Head of caudate nucleus (tissue), 42 donors: Measurements from ENCODE around the gene LOXL1.
A peak's percentile ranks its signal among the peaks of the same experiment; 100 is the strongest.

ENCODE experiments used
- DNase-seq, 42 donors: peaks; one replicate each; pipeline versions ENCODE4 v3.0.0 to v3.0.0-alpha.2; 2020 to 2021; ENCODE audit warnings: mixed read lengths in 7 of 42
- intact Hi-C: fragments of 100-400 bp; cut with DNase I; formaldehyde crosslinking; loops from one replicate; pipeline ENCODE4 v1.15.0; 2022

LOXL1 gene

DNA sequence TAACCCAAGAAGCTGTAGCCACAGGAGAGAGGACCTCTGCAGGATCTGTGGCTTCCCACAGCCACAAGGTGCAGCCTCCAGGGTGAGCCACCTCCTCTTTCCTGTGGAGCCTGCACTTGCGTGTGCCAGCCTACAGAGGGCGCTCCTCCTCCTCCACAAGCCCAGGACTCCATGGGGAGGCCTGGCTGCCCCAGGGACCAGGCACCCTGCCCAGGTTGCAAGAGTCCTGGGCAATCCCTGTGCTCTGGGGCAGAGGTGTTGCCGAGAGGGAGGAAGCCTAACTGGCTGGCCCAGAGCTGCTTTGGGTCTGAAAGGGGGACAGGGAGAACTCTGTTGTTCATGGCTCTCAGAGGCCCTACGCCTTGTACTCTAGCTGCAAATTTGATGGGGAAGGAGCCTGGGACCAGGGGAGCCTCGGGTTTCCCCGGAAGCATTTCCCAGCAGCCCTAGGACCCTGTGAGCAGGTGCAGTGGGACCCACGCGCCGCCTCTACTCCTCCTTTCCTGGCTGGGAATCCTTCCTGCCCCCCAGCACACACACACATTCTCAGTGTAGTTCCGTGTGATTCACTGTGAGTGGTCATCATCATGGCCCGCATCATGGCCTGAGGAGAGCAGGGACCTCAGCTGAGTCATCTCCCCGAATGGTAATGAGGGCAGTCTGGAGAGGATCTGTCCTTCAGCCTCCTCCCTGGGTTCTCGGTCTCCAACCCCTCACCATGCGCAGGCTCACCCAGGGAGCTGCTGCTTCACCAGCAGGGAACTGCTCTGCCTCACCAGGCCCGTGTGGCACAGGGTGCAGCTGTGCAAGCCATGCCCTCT lies 28.6 kb upstream of the LOXL1 start:
- intact Hi-C loops = no loop called here

DNA sequence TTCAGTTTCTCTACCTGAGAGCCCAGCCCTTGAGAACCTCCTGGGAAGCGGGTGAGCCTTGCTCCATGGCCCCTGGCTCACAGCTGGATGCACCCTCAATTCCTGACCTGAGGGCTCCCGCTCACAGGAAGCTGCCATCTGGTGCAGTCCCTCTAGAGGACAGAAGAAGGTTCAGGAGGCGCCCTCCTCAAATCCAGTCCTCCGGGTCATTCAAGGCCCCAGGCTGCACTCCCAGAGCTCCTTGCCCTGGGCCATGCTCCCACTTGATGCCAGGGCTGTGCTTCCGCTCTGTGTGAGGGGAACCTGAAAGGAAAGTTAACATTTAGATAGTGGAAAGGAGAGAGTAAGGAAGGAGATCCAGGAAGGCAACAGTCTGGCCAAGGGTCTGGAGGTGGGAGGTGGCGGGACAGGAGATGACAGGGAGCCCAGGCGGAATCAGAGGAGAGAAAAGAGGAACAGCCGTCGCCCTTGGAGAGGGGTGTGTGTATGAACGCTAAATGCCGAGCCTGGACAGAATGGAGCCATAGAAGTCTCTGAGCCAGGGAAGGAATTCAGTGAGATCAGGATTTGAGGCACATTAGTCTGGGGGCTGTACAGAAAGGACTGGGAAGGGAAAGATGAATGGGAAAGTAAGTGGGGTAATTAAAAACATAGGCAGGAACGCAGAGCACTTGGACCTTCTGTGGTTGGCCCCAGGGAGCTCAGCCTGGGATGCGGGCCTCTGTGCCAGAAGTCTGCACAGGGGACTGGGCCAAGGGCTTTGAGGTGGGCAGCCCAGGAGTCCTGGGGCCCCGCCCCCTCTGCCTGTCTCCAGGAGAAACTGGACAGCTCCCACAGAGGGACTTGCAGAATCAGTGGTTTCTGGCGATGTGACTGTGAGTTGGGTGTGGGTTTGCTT lies 26.8 kb upstream of the LOXL1 start:
- intact Hi-C loops = no loop called here
- no peak for DNase-seq

More for the DNA sequence above, 28.6 kb upstream of the LOXL1 start:
- peak in 24 of 42 donors; percentile 6 to 54 (median 30) for DNase-seq

DNA sequence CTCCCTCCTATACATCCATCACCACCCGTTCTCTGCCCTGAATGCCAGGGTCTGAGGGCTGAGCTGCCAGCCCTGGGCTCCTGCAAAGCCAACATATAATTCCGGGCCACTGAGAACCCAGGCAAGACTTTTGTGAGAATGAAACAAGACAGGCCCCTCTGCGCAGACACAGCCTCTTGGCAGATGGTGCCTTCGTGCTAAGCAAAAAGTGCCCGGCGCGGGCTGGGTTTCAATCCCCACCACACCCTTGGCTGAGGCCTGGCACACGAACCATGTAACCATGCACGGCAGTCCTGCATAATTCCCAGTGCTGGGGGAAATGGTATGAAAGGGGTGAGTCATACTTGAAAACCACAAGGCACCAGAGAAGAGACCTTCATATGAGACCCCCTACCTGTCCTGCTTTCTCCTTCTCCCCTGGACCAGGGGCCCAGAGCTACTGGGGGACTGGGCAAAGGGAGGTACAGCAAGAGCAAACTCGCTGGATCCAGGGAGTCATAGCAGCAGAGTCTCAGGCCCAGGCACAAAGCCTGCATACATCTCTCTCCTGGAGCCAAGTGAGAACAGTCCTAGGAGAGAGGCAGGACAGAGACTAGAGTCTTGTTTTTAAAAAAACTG lies 26.1 kb upstream of the LOXL1 start:
- intact Hi-C loops = no loop called here
- DNase-seq = no peak

DNA sequence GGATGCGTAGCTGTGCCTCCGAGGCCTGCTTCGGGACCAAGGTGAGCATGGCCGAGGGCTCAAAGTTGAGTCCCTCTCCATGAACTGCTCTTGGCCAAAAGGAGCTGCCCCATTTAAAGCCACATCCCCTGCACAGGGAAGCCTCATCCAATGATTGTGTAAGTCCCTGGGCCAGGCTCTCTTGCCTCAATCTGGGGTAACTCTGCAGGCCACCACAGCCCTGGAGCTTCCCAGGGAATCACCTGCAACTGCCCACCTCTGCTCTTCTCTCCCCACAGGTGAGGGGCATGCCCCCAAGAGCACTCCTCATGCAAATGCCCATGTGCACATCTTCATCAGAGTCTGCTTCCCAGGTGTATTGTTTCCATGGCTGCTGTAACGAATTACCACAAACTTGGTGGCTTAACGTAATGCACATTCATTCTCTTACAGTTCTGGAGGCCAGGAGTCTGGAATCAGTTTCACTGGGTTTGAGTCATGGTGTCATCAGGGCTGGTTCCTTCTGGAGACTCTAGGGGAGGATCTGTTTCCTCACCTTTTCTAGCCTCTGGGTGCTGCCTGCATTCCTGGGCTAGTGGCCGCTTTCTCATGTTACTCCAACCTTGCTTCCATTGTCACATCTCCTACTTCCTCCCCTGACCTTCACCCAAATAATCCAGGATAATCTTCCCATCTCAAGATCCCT lies 25.0 kb upstream of the LOXL1 start:
- intact Hi-C loops = no loop called here
- DNase-seq = no peak

DNA sequence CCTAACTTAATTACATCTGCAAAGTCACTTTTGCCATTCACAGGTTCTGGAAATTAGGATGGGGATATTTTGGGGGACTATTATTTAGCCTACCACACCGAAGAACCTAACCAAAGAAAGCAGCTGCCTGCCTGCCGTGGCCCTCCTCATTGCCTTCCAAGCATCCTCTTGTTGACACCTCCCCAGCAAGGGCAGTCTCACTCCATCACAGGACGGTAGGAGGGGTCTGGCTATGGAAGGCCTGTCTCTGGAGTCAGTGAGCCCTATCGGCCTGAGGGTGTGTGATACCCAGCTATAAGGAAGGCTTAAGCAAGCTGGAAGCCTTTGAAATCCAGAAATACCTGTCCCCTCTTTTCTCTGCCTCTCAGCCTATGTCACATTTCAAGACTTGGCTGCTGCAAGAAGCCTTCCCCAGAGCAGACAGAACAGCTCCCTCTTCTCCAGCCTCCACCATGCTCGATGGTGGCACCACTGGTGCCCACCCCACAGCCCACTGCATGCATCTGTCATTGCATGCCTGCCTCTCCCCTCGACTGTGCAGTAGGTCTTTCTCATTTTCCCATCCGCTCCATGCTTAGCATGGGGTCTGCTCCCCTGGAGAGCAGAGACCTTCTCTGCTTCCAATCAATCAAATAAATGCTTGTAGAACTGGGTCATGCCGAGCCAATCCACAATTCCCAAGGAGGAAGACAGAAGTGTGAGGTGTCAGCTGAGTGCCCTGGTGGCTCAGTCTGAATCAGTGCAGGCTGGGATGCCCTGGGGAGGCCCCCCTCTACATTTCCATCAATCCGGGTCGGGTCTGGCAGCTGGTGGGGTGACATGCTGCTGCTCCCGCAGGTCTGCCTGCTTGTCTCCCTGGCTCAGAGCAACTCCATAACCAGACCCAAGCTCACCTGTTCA lies 23.9 kb upstream of the LOXL1 start:
- DNase-seq = no peak
- intact Hi-C loops = no loop called here

DNA sequence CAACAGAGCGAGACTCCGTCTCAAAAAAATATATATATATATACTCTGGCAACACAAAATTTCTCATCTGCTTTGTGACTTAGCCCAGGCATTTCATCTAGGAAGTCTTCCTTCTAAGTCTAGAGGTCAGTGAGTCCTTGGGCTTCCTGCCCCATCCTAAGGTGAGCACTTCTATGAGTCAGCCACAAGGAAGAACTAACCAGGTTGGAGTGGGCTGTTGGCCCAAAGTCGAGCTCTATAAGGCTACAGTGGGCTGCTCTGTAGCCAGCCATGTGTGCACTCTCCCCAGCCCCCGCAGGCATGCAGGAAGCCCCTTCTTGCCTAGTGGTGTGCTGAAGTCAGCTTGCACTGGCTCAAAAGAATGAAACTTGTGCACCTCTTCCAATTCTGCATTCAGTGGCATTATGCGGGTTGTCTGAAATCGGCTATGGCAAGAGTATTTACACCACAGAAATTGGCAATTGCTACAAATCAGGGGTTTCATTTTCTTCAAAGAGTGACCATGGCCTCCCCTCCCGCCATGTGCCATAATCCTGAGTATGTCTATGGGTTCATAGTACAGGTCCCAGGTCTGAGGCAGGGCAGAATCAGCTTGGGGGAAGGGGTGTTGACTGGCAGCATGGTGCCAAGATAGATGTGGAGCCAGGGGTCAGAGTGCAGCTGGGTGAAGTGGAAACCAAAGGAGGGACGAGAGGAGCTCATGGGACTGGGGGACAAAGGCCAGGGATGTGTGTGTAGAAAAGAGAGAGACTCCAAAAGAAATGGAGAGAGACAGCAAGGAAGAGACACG lies 22.0 kb upstream of the LOXL1 start:
- intact Hi-C loops = no loop called here

DNA sequence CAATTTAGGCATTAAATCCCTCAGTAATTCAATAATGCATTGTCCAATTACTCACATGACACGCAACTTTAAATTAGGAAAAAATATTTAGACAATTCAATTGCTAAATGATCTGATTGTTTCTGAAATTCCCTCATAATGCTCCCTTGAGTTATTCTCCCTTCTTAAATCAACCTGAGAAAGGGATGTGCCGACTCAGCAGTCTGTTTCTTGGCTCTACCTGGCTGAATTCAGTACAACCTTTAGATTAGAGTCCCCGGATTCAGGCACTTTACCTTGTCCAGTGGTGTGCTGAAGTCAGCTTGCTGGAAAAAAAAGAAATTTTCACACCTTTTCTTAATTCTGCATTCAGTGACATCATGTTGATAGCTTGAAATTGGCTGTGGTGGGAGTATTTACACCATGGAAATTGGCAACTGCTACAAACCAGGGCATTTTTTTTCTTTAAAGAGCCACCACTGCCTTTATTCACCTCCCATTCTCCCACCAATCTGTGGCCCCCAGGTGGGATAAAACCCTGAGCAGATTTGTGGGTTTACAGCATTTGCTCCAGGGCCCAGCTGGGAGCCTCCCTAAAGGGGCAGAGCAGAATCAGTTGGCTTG lies 20.9 kb upstream of the LOXL1 start:
- no peak for DNase-seq
- intact Hi-C loops = no loop called here

More for the DNA sequence above, 22.0 kb upstream of the LOXL1 start:
- no peak for DNase-seq

DNA sequence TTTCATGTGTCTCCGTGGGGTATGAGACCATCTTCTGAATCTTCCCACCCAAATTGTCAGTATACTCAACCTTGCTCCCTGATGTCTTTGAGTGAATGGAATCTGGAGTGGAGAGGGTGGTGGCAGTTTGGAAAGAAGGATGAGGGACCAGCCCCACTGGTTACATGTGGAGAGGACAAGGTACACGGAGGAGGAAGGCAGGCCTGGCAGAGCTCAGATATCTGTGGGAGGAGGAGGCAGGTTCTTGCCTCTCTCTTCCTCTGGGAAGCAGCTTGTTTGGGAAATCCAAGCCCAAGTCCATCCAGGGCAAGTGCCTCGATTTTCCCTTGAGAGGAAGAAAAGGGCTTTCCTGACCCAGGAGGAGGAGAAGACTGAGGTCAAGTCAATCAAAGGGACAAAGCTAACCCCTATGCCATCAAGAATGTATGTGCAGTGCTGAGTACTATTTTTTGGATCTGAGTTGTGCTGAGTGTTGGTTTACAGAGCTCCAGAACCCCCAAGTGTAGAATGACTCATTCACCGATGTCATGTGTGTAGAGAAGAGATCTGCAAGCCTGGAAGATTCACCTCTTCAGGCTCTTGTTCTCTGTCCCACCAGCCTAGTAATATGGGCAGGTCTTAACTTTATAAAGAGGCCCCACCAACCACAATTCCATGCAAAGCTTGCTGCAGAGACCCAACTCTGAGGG lies 19.8 kb upstream of the LOXL1 start:
- DNase-seq = no peak
- intact Hi-C loops = no loop called here

DNA sequence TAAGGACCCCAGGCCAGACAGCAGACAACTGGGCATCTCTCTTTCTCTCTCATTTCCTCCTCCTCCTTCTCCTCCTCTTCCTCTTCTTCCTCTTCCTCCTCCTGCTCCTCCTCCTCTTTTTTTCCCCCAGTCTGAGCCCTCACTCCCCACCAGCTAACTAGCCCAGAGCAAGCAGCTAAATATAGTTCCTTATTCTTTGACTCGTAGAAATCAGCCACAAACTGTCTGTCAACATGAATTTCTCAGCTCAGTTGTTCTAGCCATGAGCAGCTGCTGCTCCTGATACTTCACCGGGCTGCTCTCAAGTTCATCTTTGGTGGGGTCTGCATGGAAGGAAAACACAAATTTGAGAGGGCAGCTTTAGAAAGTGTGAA lies 19.2 kb upstream of the LOXL1 start:
- no peak for DNase-seq
- intact Hi-C loops = no loop called here

DNA sequence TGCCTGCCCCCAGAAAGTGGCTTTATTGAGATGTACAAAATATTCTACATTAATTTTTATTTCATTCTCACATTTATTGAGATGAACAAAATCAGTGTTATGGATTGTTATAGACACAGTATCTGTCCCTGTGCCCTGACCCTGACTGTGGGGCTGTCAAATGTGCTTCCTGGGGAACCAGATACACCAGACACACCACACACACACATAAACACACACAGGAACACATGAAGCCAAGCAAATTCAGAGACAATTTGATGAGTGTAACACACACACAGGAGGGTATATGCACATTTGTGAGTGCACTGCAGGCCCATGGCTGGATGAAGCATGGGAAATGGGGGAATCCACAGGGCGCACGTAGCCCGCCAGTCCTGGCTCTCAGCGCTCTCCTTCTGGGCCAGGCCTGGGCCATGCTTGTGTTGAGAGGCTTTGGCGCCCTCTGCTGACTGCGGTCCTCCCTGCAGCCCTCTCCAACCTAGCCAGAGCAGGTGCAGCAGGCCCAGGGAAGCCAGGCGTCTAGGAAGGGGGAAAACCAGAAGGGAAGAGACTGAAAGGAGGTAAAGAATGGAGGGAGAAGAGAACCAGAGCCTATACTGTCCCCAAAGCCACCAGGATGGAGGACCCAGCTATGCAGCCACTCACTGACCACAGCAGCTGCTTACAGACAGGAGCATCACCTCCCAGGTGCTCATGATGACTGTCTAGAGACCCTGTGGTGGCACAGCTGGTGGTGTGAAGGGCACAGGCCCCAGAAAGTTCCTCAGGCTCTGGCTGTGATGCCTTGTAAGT lies 18.0 kb upstream of the LOXL1 start:
- intact Hi-C loops = no loop called here
- DNase-seq = peak; percentile 58 to 91 (median 83)

DNA sequence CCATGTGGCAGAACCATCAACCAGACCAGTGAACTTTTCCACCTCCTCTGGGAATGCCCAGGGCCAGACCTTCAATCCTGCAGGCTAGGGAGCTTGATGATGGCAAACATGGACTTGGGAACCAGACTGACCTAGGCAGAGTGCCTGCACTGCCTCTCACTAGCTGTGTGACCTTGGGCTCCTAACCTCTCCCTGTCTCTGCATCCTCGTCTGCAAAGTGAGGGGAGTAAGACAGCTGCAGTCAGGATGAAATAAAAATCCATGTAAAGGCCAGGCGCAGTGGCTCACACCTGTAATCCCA lies 17.5 kb upstream of the LOXL1 start:
- intact Hi-C loops = no loop called here
- DNase-seq = no peak

DNA sequence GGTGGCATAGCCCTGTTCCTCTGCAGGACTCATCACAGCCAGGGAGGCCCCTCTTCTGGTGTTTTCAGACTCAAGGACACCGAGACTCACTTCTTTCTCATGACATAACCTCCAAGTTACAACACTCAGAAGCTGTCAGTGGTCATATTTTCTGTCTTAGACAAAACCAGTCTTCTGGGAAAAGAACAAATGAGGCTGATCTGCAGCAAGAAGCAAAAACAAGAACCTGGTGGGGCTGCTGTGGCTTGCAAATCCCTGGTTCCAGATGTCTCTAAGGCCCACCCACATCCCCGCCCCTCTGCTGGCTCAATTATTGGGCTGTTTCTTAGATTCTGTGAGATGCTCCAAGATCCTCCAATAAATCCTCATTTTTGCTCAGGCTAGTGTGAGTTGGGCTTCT lies 16.6 kb upstream of the LOXL1 start:
- intact Hi-C loops = no loop called here
- no peak for DNase-seq

DNA sequence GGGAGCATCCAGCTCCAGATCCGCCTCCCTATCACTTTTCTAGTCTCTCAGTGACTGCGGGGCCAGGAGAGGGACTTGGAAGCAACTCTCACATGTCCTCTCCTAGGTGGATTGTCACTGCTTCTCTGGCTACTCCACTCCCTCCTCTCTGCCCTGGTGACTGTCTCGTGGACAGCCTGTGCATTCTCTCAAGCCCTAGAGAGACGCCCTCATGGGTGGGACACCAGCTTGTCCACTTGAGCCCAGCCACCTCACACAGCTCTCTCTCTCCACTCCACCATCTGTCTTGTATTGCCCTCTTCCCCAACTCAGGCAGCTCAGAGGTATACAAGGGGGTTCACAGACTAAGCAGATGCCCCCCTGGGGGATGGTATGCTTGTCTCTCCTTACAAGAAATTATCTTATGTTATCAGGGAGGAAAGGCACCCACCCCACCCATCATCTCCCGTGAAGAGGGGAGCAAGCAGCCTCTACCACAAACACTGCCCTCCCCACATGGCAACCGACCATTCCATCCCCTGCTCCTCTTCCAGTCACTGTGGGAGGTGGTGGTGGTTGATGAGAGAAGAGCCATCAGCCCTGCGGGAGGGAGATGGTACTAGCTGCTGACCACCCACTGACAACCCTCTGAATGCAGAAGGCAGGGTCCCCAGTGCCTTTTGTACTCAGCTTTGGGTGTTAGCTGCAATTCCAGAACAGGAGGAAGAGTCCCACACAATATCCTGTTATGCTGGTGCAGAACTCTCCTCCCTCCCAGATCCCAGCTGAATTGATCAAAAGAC lies 15.5 kb upstream of the LOXL1 start:
- intact Hi-C loops = no loop called here
- no peak for DNase-seq

DNA sequence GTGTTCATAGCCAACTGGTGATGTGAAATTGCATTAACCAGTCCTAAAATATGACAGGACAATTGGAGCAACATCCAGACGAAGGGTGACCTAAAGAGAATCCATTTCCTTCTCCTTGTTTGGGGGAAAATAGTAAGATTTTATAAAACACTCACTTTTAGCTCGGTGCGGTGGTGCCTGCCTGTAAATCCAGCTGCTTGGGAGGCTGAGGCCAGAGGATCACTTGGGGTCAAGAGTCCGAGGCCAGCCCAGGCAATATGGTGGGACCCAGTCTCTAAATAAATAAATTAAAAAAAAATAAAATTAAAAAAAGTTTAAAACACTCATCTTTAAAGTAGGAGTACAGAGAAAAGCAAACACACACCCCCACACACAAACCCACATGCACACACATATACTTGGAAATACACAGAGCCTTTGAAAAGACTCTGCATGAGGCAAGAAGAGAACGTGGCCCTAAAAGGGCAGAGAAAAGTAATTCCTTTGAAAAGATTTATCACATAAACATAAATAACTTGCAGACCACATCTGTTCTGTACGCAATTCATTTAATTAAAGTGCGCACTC lies 14.1 kb upstream of the LOXL1 start:
- intact Hi-C loops = no loop called here
- no peak for DNase-seq

DNA sequence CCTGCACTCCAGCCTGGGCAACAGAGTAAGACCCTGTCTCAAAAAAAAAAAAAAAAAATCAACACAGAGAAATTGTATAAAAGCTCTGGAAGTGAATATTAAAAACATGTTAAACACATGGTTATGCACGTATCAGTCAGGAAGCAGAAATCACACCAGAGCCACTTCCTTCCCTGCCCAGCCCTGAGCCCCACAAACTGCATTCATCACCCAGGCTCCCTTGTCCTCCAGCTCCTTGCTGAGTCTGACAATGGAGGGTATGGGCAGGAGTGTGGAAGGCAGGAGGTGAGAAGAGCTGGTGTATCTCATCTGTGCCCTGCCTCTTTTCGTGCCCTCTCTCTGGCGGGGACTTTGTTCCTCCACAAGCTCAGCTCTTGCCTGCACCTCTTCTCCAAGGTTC lies 12.1 kb upstream of the LOXL1 start:
- intact Hi-C loops = no loop called here
- DNase-seq = no peak
